HG03460 (cell line): Measurements from ENCODE around the gene HPS6.
"Not testable (repeated sequence)": the region's sequence is repeated elsewhere in the genome, so short reads cannot be mapped to it uniquely, and the experiment has no call there.

ENCODE experiments used
- ATAC-seq: cut with Tn5 transposase; IDR thresholded peaks from one replicate; pipeline ENCODE4 v1.9.1; 2021; ENCODE audit not compliant: unreplicated experiment

Gene HPS6

DNA sequence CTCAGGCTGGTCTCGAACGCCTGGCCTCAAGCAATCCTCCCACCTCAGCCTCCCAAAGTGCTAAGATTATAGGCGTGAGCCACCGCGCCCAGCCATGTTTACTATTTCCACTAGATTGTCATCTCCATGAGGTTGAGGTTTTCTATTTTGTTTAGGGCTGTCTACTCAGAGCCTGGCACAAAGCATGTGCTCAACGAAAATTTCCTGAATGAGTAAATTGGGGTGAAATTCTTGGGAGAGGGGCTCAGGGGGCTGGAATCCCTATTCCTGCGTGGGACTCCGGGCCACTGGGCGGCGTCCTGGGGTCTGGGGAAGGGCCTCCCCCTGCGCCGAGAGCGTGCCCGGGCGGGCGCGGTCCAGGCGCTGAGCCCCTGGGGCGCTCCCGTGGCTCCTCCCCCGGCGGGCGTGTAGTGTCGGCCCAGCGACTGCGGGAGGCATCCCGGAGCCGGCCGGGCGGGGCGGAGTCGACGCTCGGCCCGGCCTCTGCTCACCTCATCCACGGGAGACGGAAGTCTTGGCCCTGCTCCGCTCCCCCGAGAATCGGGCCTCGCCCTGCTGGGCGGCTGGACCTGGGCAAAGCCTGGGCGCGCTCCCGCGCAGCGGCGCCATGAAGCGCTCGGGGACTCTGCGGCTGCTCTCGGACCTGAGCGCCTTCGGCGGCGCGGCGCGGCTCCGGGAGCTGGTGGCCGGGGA lies at the start of gene HPS6:
Gene HPS6 (plus strand): TSS at position 482 of the 693 bp plus-strand sequence. CDS start 126 bp downstream, at position 608.
- ATAC-seq = peak; percentile 95

- no peak for ATAC-seq
These were observed 48.7 kb upstream of the HPS6 start for GRCh38 chr10:102016416-102016815.

DNA sequence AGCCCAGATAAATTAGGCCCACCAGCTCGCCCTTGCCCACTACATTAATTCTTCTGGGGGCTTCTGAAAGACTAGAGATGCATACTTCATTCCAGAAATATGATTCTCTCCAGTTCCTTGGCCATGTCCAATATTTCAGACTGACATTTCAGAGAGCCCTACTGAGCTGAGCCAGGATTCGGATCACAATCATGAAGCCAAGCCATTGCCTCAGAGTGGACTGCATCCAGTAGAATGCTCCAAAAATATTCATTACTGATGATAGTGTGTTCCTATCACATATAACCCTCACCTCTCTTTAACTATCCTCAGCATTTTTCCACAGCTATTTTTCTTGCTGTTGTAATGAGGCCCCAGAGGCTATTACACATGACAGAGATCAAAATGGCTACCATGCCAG lies 47.9 kb upstream of the HPS6 start:
- ATAC-seq = no peak

DNA sequence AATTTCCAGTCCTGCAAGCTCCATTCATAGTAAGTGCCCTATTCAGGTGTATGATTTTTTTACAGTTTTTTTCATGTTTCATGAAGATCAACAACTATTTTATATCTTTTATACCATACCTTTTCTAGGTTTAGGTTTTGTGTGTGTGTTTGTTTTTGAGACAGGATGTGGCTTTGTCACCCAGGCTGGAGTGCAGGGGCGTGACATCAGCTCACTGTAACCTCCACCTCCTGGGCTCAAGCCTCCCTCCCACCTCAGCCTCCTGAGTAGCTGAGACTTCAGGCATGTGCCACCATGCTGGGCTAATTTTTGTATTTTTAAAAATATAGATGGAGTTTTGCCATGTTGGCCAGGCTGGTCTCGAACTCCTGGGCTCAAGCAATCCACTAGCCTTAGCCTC lies 44.2 kb upstream of the HPS6 start:
- no peak for ATAC-seq

GRCh38 chr10:102024799-102025198 lies 40.4 kb upstream of the HPS6 start:
- ATAC-seq = no peak

DNA sequence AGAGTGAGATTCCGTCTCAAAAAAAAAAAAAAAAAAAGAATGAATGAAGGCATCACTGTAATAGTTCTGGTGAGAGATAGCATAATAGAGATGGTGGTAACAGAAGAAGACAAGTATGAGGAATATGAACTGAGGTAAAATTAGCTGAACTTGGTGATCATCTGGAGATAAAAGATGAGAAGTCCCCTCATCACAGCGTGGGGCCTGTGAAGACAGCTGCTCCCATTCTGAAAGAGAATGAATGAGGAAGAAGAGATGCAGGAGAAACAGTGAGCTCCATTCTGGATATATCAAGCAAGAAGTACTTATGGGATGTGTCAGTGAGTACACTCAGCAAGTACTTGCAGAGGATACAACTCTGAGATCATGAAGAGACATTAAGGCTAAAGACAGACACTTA lies 37.9 kb upstream of the HPS6 start:
- no peak for ATAC-seq

GRCh38 chr10:102033787-102034186 lies 31.4 kb upstream of the HPS6 start:
- no peak for ATAC-seq

- ATAC-seq = not testable (repeated sequence)
These were observed 29.3 kb upstream of the HPS6 start for GRCh38 chr10:102035807-102036206.

DNA sequence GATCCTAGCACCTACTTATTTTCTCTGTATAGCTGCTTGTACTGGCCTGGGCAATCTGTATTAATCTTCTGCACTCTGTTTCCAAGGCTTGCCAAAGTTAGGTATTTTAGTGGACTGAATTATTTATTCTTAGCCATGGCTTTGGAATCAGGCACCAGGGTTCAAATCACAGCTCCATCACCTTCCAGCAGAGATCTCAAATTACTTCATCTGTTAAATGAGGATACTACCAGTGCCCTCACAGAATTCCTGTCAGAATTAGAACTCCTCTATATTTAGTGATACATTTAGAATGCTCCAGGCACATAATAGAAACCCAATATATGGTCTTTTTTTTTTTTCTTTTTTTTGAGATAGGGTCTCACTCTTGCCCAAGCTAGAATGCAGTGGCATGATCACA lies 26.7 kb upstream of the HPS6 start:
- ATAC-seq = no peak

- no peak for ATAC-seq
These were observed 24.7 kb upstream of the HPS6 start for GRCh38 chr10:102040305-102041050.

GRCh38 chr10:102045292-102045691 lies 19.9 kb upstream of the HPS6 start:
- no peak for ATAC-seq

- ATAC-seq = no peak
These were observed 19.1 kb upstream of the HPS6 start for GRCh38 chr10:102046095-102046494.

- not testable (repeated sequence) for ATAC-seq
These were observed 10.1 kb upstream of the HPS6 start for GRCh38 chr10:102054881-102055646.

DNA sequence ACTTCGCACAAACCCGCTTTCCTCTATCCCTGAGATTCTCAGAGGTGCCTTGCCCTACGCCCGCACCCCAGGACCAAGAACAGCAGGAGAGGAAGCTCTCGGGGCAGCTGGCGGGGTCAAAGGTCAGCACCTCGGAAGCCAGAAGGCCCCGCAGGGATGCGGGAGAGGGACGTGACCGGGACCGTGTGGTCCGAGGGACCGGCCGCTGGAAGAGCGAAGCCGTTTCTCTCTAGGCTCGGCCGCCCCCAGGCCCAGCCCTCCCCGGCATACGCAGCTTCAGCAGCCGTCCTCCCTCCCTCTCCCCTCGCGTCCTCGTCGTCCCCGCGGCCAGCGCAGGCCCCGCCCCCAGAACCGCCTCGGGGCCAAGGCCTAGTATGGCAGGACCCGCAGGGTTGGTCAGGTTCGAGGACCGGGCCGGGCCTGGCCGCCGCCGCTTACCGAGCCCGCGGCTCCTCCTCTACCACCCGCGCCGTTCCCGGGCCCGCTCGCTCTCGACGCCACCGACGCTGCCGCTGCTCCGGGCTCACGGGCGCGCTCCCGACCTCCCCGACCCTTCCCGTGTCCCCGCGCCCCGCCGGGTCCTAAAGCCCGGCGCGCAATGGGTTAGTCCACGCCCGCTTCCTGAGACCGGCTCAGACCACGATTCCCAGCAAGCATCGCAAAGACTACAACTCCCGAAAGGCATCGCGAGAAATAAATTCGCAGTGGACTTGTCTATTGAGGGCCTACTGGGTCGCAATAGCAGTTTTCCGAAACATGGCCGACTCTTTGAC lies 9.3 kb upstream of the HPS6 start, which contains the start of gene ARMH3:
Gene ARMH3 (minus strand): TSS at position 527 of the 773 bp plus-strand sequence. CDS start 16,059 bp downstream, outside the sequence.
- peak; percentile 97 for ATAC-seq

- no peak for ATAC-seq
These were observed 5.2 kb upstream of the HPS6 start for GRCh38 chr10:102059987-102060386.

- no peak for ATAC-seq
These were observed 664 bp upstream of the HPS6 start for GRCh38 chr10:102064503-102064867.

DNA sequence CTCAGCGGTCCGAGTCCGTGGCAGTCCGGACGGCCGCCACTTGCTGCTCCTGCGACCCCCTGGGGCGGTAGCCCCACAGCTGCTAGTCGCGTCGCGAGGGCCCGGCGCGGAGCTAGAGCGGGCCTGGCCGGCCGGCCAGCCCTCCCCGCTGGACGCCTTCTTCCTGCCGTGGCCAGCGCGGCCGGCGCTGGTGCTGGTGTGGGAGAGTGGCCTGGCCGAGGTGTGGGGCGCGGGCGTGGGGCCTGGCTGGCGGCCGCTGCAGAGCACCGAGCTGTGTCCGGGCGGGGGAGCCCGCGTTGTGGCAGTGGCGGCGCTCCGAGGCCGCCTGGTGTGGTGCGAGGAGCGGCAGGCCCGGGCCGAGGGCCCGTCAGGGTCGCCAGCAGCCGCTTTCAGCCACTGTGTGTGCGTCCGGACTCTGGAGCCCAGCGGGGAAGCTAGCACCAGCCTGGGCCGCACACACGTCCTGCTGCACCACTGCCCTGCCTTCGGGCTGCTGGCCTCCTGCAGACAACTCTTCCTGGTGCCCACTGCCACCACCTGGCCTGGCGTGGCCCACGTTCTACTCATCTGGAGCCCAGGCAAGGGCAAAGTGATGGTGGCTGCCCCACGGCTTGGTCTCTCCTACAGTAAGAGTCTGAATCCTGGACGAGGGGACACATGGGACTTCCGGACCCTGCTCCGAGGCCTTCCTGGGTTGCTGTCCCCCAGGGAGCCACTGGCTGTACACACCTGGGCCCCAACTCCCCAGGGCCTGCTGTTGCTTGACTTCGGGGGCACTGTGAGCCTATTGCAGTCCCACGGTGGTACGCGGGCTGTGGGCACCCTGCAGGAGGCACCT lies 631 bp downstream of the HPS6 start:
- peak; percentile 16 for ATAC-seq

DNA sequence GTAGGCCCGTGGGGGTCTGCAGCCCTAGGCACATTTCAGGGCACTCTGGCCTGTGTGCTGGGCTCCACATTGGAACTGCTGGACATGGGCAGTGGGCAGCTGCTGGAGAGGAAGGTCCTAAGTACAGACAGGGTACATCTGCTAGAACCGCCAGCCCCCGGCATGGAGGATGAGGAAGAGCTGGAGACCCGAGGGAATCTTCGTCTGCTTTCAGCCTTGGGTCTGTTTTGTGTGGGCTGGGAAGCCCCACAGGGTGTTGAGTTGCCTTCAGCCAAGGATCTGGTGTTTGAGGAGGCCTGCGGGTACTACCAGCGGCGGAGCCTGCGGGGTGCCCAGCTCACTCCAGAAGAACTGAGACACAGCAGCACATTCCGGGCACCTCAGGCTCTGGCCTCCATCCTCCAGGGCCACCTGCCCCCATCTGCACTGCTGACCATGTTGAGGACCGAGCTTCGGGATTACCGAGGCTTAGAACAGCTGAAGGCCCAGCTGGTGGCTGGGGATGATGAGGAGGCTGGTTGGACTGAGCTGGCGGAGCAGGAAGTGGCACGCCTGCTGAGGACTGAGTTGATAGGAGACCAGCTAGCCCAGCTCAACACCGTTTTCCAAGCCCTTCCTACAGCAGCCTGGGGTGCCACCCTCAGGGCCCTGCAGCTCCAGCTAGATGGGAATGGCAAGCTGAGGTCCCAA lies 1.4 kb downstream of the HPS6 start:
- no peak for ATAC-seq
